MG63 (cell line): ENCODE results near the gene PPP1R12B. TPM values are rescaled to one million over a fixed set of nuclear protein-coding genes. Genes with fewer than 3 reads are reported as not detected.
A peak's percentile ranks its signal among the peaks of the same experiment; 100 is the strongest.
"Not testable (repeated sequence)": the region's sequence is repeated elsewhere in the genome, so short reads cannot be mapped to it uniquely, and the experiment has no call there.

Source experiments
- DNase-seq: peaks from one replicate; pipeline ENCODE4 v3.0.0-alpha.2; 2020
- H3K27me3 ChIP-seq: fragments of 250-450 bp; sonication (Bioruptor Pico); 2 replicates; pipeline ENCODE4 v1.5.1; 2020; ENCODE audit warnings: mild to moderate bottlenecking, moderate library complexity
- H3K36me3 ChIP-seq: fragments of 250-450 bp; sonication (Bioruptor Pico); 2 replicates; pipeline ENCODE4 v1.5.1; 2020; ENCODE audit warnings: mild to moderate bottlenecking, moderate library complexity
- H3K4me3 ChIP-seq: fragments of 250-450 bp; sonication (Bioruptor Pico); 2 replicates; pipeline ENCODE4 v1.5.1; 2020; ENCODE audit warnings: mild to moderate bottlenecking, moderate library complexity
- H3K9me3 ChIP-seq: fragments of 250-450 bp; sonication (Bioruptor Pico); 2 replicates; pipeline ENCODE4 v1.5.1; 2020; ENCODE audit warnings: mild to moderate bottlenecking, moderate library complexity
- total RNA-seq: library from RNA; depleted of rRNA; stranded (reverse); fragments of >200 nt; shearing (Covaris generic); gene quantifications from 2 replicates; pipeline ENCODE4 v1.2.3, GENCODE V29; 2014; ENCODE audit warnings: low replicate concordance

PPP1R12B gene
- total RNA-seq, 1 experiment from 2014 or later = 15.4 TPM

GRCh38 chr1:202520857-202521216 lies 172.3 kb downstream of the PPP1R12B start:
- H3K4me3 ChIP-seq, H3K27me3 ChIP-seq, H3K36me3 ChIP-seq, DNase-seq, H3K9me3 ChIP-seq: not testable (repeated sequence)

DNA sequence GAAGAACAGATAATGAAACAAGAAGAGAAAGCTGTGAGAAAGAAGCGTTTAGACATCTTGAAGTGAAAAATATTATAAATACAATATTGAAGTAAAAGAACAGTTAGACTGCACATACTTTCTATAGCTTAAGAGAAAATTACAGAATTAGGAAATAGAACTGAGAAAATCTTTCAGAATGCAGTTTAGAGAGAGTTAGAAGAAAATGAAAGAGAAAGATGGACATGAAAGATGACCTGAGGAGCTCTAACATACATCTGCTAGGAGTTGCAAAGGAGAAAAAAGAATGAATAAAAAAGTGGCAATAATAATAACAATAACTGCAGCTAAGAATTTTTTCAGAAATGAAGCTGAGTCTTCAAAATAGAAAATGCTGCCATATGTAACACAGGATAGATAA lies 173.0 kb downstream of the PPP1R12B start:
- H3K4me3 ChIP-seq, H3K36me3 ChIP-seq, H3K9me3 ChIP-seq, H3K27me3 ChIP-seq, DNase-seq: not testable (repeated sequence)

DNA sequence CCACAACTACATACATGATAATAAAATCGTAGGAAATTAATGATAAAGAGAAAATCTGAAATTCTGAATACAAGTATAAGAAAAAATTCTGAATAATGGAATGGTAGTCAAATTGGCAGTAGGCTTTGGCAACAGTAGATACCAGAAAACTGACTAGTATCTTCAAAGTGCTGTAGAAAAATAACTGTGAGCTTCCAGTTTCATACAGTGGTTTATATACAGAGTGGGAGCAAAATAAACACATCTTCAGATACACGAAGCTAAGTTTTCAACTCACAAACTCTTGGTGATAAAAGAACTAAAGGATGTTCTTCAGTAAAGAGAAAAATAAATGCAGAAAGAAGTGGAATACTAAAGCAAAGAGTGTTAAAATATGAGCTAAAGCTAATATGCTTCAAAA lies 173.4 kb downstream of the PPP1R12B start:
- DNase-seq = no peak
- Histone ChIP-seq H3K4me3 (no peak overlapping the region), H3K9me3 (no peaks in the 10 kb centered on the region), H3K36me3 (no peaks in the 10 kb centered on the region), H3K27me3 (no peaks in the 10 kb centered on the region)

DNA sequence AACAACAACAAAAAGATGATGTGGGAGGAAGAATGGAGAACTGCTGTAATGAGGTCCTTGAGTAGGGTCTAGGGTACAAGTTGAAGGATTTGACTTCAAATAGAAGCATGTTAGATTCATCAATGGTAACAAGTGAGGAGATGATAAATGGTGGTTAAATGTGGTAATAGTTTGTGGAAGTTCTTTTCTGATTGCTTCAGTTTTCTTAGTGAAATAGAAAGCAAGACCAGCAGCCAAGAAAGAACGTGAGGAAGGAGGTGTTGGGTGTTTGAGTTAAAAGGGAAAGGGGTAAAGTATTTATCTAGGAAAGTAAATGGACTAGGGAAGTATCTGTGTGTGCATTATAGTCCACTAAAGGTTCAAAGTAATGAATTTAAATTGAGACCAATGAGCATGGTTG lies 177.6 kb downstream of the PPP1R12B start:
- not testable (repeated sequence) for H3K9me3 ChIP-seq, H3K4me3 ChIP-seq, H3K27me3 ChIP-seq, DNase-seq, H3K36me3 ChIP-seq

GRCh38 chr1:202528096-202528722 lies 179.7 kb downstream of the PPP1R12B start:
- not testable (repeated sequence) for H3K9me3 ChIP-seq, DNase-seq, H3K36me3 ChIP-seq, H3K27me3 ChIP-seq, H3K4me3 ChIP-seq

GRCh38 chr1:202530686-202531085 lies 182.2 kb downstream of the PPP1R12B start:
- H3K4me3 ChIP-seq, DNase-seq, H3K9me3 ChIP-seq, H3K36me3 ChIP-seq, H3K27me3 ChIP-seq: not testable (repeated sequence)

GRCh38 chr1:202531472-202531811 lies 182.9 kb downstream of the PPP1R12B start:
- no peaks in the 10 kb centered on the region for H3K9me3 ChIP-seq
- no peak for DNase-seq
- H3K4me3 ChIP-seq = no peak overlapping the region
- no peaks in the 10 kb centered on the region for H3K36me3 ChIP-seq
- no peaks in the 10 kb centered on the region for H3K27me3 ChIP-seq

DNA sequence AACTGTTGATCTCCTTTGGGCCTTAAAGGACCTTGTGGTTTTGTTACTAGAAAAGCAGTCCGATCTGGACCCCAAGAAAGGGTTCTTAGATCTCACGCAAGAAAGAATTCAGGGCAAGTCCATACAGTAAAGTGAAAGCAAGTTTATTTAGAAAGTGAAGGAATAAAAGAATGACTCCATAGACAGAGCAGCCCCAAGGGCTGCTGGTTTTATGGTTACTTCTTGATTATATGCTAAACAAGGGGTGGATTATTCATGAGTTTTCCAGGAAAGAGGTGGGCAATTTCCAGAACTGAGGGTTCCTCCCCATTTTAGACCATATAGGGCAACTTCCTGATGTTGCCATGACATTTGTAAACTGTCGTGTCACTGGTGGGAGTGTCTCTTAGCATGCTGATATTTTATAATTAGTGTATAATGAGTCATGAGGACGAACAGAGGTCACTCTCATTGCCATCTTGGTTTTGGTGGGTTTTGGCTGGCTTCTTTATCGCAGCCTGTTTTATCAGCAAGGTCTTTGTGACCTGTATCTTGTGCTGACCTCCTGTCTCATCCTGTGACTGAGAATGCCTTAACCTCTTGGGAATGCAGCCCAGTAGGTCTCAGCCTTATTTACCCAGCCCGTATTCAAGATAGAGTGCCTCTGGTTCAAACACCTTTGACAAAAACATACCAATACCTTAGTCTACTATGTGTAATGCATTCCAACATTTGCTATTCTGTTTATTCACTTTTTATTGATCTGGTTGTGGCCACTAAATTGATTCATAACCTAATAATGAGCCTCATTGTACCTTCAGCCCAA lies 183.5 kb downstream of the PPP1R12B start:
- not testable (repeated sequence) for H3K36me3 ChIP-seq, H3K9me3 ChIP-seq, H3K4me3 ChIP-seq, DNase-seq, H3K27me3 ChIP-seq

DNA sequence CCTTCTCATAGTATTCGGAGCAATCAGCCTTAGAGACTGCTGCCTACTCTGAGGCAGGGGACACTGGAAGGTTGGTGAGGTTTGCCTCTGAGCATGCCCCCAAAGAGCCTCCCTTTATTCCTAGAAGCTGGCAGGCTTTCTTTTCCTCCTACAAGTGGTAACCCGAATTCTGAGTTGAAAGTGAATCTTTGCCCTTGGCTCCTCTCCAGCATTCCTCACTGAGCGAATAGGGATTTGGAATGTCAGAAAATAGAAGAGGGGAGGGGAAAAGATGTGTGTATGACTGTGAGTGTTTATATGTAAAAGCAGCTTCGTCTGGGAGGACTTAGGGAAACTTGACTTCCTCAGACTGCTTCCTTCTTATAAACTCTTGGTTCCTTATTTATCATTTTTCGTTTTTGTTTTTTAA lies 190.7 kb downstream of the PPP1R12B start:
- not testable (repeated sequence) for H3K36me3 ChIP-seq, H3K9me3 ChIP-seq, H3K4me3 ChIP-seq, H3K27me3 ChIP-seq
- peak; percentile 72 for DNase-seq

DNA sequence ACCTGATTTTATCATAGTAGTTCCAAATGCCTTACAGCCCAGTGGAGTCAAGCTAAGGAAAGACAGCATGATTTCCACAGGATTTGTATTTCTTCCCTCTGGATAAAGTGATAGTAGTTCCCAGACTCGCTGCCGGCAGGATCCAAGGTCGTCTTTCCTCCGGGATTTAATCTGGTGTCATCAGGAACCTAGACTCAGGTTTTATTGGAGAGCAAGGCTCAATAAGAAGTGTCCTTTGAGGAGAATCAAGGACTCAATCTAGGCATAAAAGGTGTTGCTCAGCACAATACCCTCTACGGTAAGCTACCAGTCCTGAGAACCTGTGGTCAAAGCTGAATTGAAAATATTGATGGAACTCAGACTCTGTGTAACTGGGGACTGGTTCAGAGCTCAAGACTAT lies 191.1 kb downstream of the PPP1R12B start:
- DNase-seq, H3K27me3 ChIP-seq, H3K9me3 ChIP-seq, H3K36me3 ChIP-seq, H3K4me3 ChIP-seq: not testable (repeated sequence)

GRCh38 chr1:202540014-202540413 lies 191.5 kb downstream of the PPP1R12B start:
- H3K4me3 ChIP-seq = no peak overlapping the region
- H3K27me3 ChIP-seq = no peaks in the 10 kb centered on the region
- H3K36me3 ChIP-seq = no peaks in the 10 kb centered on the region
- no peaks in the 10 kb centered on the region for H3K9me3 ChIP-seq
- no peak for DNase-seq

- H3K9me3 ChIP-seq = no peaks in the 10 kb centered on the region
- DNase-seq = no peak
- H3K36me3 ChIP-seq = no peaks in the 10 kb centered on the region
- H3K27me3 ChIP-seq = no peaks in the 10 kb centered on the region
- H3K4me3 ChIP-seq = no peak overlapping the region
Observed at GRCh38 chr1:202540448-202540847, 191.9 kb downstream of the PPP1R12B start.

GRCh38 chr1:202540858-202541257 lies 192.4 kb downstream of the PPP1R12B start:
- not testable (repeated sequence) for H3K9me3 ChIP-seq, H3K27me3 ChIP-seq, DNase-seq, H3K4me3 ChIP-seq, H3K36me3 ChIP-seq

- not testable (repeated sequence) for H3K4me3 ChIP-seq, DNase-seq, H3K27me3 ChIP-seq, H3K36me3 ChIP-seq, H3K9me3 ChIP-seq
Observed at GRCh38 chr1:202542415-202542814, 193.9 kb downstream of the PPP1R12B start.

GRCh38 chr1:202543537-202543936 lies 195.0 kb downstream of the PPP1R12B start:
- H3K36me3 ChIP-seq, H3K4me3 ChIP-seq, H3K9me3 ChIP-seq, H3K27me3 ChIP-seq: not testable (repeated sequence)
- peak; percentile 58 for DNase-seq

GRCh38 chr1:202544766-202545449 lies 196.4 kb downstream of the PPP1R12B start:
- H3K9me3 ChIP-seq, DNase-seq, H3K36me3 ChIP-seq, H3K27me3 ChIP-seq, H3K4me3 ChIP-seq: not testable (repeated sequence)

DNA sequence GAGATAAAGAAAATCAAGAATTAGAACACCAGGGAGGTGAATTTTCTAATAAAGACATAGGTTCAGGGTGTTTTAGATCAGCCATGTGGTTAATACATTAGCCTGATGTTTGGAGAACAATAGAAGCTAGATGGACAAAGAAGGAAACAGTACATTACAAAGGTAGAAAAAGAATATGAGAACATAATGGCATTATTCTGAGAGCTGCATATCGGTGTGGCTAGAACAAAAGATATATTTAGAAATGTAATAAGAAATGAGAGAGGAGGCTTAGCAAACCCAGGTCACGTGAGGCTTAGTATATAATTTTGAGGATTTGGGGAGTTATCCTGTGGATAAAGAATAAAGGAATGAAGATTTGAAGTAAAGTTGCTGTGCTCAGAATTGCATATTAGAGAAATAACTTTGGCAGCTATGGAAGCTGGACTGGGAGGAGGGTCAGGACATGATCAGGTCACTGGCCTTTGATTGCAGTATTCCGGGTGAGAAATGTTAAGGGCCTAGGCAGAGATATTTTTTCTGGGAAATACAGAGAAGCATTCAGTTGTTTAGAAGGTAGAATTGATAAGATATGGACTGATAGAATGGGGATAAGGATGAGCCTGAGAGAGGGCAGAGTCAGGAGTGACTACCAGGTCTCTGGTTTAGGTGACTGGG lies 197.3 kb downstream of the PPP1R12B start:
- not testable (repeated sequence) for H3K9me3 ChIP-seq, H3K27me3 ChIP-seq, H3K36me3 ChIP-seq, DNase-seq, H3K4me3 ChIP-seq
